Astrocyte of the spinal cord (primary cell): ENCODE results near the gene SLC16A8.

ENCODE experiments used
- DNase-seq: peaks from one replicate; pipeline ENCODE4 v3.0.0; 2011; ENCODE audit warnings: low read depth, low spot score
- H3K4me3 ChIP-seq: 2 replicates; pipeline ENCODE4 v1.5.1; 2011; ENCODE audit warnings: low read depth, mild to moderate bottlenecking, low read length, moderate library complexity
- in situ Hi-C: cut with HindIII; loops from 2 replicates; pipeline ENCODE4 v1.10.0; 2017; ENCODE audit warnings: low sequenced_read_pairs
- TF ChIP-seq, protein P1 (sequence below): IDR thresholded peaks from 2 replicates; pipeline ENCODE4 v1.5.1; 2012; ENCODE audit warnings: low read depth, mild to moderate bottlenecking, low read length, inconsistent platforms

SLC16A8 gene

DNA sequence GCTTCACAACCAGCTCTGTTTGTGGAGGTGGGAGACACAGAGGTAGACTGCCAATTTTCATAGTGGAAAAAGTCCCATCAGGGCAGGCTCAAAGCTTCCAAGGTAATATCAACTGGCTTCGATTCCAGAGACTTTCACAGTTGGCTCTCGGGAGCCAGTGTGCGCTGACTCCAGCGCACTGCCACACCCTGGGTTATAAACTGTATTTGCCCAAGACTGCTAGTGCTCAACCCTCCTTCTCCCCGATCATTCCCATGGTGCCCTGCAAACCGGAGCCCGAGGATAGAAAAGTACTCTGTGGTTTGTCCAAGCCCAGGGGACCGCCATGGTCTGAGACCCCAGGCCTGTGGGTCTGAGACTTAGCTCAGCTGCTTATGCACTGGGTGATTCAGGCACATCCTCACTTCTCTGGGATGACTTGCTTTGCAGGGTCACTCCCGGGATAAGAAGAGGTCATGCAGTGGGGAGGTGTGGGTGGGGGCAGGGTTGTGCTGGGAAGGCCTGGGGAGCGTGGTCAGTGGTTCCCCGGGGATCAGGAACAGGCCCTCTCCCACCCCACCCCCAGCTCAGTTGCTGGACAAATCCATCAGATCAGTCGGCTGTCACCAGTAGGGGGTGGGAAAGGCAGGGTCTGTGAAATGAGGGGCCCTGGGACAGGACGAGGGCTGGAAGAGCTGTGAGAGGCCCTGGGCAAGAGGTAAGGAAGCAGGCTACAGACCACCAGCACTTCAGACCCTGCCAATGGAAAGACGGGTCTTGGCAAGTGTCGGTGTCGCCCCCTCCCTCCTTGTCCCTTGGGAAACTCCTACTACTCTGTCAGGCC lies 53.5 kb downstream of the SLC16A8 start:
- DNase-seq: no peak
- in situ Hi-C loops: no loop called here
- no peak overlapping the region for H3K4me3 ChIP-seq
- TF ChIP-seq, protein P1, sequence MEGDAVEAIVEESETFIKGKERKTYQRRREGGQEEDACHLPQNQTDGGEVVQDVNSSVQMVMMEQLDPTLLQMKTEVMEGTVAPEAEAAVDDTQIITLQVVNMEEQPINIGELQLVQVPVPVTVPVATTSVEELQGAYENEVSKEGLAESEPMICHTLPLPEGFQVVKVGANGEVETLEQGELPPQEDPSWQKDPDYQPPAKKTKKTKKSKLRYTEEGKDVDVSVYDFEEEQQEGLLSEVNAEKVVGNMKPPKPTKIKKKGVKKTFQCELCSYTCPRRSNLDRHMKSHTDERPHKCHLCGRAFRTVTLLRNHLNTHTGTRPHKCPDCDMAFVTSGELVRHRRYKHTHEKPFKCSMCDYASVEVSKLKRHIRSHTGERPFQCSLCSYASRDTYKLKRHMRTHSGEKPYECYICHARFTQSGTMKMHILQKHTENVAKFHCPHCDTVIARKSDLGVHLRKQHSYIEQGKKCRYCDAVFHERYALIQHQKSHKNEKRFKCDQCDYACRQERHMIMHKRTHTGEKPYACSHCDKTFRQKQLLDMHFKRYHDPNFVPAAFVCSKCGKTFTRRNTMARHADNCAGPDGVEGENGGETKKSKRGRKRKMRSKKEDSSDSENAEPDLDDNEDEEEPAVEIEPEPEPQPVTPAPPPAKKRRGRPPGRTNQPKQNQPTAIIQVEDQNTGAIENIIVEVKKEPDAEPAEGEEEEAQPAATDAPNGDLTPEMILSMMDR: no peak

DNA sequence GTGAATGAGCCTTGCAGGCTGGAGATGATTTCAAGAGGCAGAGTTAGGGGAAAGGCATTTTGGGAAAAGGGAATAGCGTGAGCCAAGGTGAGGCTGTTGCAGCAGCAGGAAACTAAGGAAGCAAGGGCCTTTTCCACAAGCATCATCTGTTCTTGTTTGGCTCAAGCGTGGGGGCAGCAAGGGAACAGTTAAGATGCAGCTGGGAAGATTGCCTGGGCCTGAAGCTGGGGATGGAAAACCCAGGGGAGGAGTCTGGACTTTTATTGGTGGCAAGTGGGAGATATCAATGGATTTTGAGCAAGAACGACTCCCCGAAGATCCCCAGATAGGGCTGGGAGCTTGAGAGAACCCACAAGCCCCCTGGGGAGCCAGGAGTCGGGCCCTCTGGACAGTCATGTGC lies 54.1 kb downstream of the SLC16A8 start:
- DNase-seq: no peak
- H3K4me3 ChIP-seq: no peak overlapping the region
- in situ Hi-C loops: no loop called here
- TF ChIP-seq, protein P1: no peak

GRCh38 chr22:38029370-38029769 lies 54.6 kb downstream of the SLC16A8 start:
- H3K4me3 ChIP-seq: no peak overlapping the region
- TF ChIP-seq, protein P1: no peak
- in situ Hi-C loops: no loop called here
- DNase-seq: no peak

- no peak for DNase-seq
- H3K4me3 ChIP-seq: no peak overlapping the region
- TF ChIP-seq, protein P1: no peak
- in situ Hi-C loops: no loop called here
These were observed 55.4 kb downstream of the SLC16A8 start for GRCh38 chr22:38028344-38029130.
